GM19467 (cell line): ENCODE results near the gene MOB3A.

Experiments
- ATAC-seq: cut with Tn5 transposase; IDR thresholded peaks from one replicate; pipeline ENCODE4 v1.9.1; 2021; ENCODE audit warnings: mild to moderate bottlenecking, moderate library complexity; ENCODE audit not compliant: unreplicated experiment

Gene MOB3A

DNA sequence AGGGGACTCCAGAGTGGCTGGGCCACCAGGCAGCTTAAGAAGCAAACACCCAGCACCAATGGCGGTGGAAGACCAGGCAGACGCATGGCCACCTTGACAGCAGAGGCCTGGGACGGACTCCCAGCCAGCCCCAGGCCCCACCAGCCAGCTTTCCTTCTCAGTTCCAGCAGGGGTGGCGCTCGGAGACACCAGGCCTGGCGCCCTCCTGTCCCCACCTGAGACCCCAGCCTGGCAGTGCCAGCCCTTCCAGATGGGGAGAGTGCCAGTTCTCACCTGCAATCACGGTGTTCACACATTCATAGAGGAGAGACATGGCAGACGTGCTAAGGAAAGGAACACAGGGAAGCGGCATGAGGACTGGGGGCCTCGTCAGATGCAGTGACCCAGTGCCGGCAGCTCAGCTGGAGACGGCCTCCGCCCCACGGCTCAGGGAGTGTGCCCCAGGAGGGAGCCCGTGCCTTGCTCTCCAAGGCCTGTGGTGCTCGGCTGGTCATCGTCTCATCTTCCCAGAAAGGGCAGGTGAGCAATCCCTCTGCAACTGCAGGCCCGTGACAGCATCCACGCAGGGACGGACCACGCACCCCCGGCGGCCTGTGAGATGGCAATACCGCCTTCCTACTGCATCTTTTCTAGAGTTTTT, 30.9 kb upstream of the MOB3A start:
- no peak for ATAC-seq

DNA sequence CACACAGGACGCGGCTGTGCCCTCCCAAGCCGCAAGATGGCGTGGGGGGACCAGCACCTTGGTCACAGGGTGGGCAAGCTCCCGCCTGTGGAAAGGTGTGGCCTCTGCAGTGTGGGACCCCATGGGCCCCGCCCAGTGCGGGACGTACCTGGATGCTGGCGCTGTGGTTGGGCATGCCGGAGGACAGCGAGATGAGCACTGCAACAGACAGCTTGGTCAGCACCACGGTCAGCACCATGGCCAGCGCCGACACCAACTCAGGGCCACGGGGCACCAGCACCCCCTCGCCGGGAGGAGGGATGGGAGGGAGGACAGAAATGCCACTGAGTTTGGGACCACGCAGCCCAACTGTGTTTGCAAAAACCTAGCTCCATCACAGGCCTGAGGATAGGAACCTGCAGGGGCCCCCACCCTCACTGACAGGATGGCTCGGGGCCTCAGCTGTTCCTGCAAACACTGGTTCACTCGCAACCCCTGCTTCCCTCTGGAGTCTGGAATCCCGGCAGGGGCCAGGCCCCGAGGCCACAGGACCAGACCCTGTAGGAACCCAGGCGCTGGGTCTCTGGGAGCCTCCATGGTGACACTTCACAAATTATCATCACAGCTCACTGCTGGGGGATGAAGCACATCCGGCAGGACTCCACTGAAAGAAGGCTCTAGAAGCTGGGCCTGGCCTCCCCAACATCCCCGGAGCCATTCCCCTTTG, 27.7 kb upstream of the MOB3A start:
- ATAC-seq, result no peak

DNA sequence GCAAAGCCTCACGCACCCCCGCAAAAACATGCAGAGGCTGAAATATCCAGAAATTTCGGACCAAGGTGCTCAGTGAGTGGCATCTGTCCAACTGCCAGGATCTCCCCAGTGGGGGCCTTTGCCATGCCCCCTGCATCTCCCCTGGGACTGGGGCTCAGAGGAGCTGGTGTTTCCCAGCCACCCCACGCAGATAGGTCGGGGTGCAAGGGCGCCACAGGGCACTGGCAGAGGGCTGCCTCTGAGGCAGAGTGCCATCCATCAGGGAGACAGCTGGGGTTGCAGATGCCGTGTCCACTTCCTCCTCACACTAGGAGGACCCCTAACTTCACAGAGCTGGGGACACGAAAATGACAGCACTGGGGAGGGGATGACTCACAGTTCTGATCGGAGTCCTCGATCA, 26.9 kb upstream of the MOB3A start:
- ATAC-seq, result no peak

DNA sequence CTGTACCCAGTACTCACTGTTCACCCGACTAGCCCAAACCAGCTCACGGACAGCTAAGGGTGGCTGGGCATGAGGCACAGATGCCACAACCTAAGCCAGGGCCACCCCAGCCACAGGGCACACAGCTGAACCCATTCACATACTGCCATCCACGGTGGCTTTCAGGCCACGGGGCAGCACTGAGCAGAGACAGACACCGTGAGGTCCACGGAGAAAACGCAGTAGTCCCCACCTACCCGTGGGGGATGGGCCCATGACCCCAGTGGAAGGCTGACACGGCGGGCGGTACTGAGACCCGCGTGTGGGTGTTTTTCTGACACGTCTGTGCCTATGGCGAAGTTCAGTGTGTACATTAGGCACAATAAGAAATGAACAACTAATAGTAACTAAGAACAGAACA, 26.1 kb upstream of the MOB3A start:
- ATAC-seq, result no peak

DNA sequence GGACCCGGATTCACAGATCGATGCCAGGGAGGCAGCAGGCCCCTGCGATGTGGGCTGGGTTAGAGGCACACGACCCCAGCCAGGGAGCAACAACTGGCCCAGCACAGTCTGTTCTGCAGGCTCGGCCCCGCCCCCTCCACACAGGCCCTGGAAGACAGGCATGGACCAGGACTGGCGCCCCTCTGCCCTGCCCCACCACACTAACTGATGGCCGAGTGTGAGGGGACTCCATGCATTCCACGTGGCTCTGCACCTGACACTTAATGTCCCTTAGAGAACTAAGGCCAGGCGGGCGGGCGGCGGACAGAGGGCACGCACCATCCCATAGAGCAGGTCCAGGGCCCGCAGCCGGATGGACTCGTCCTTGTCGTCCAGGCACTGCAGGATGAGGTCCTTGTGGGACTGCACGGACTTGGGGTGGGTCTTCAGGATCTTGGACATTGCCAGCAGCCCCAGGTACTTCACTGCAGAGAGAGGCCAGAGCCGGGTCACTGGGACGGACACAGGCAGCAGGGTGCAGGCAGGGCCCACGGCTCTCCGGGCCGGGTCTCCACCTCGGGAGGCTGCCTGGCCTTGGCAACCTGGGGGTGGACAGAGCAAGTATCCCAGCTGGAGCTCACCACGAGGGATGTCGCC, 25.4 kb upstream of the MOB3A start:
- no peak for ATAC-seq

DNA sequence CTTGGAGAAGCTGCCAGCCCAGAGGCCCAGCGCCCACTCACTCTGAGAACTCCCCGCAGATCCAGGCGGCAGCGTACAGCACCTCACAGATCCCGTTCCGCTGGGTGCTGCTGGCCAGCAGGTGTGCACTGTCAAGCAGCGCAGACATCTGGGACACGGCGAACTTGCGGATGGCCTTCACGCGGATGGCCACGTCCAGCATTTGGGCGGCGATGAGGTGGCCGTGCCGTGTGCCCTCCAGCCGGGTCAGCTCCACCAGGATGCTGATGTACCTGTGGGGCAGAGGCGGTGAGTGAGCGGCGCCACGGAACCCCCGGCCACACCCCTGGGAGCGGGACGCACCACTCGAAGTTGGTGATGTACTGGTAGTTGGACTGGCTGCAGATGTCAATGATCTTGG, 24.7 kb upstream of the MOB3A start:
- ATAC-seq, result no peak

DNA sequence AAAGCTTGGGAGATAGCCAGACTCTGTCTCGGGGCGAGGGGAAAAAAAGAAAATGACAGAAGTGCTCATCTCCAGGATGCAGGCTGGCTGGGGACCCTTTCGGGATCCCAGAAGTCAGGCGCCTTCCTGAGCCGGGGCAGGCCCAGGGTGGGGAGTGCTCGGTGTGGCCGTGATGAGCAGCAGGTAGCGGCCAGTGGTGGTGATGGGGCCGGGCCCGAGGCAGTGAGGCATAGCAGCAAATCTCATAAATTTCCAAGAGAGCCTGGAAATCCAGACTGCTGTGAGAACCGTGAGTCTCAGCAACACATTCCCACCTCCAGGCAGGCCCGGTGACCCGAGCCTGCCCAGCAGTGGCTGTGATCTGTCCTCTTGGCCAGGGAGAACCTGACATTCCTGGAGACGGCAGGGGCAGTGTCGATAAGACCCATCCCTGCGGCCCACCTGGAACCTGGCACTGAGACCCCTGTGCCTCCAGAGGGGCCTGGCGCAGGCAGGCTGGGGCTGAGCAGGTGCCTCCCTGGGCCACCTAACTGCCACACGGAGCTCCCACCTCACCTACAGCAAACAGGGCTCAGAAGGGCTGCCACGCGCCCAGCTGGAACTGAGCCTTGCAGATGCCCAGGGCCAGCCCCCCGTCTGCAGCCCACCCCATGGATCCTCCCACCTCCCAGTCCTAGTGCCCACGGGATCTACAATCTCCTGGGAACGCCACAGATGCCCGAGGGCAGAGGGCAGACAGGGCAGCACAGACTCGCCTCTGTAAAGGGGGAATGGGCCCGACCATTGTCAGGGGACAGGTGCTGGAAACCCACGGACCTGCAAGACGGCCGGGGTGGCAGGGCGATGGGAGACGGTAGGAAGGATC, 24.0 kb upstream of the MOB3A start:
- no peak for ATAC-seq

DNA sequence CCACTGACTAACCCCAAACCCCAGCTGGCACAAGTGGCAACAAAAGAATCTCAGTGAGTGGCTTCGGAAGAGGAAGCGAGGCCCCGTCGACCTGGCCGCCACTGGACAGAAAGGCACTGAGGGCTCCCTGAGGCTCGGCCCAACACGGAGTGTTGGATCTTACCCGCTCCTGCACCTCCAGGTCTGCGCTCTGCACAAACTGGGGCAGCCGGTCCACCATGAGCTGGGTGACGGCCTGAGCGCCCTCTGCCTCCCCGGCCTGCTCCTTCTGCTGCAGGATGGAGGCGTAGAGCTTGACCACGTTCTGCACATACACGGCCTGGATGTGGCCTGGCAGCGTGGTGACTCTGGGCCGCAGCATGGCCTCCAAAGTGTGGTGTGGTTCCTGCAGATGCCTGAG, 22.3 kb upstream of the MOB3A start:
- no peak for ATAC-seq

DNA sequence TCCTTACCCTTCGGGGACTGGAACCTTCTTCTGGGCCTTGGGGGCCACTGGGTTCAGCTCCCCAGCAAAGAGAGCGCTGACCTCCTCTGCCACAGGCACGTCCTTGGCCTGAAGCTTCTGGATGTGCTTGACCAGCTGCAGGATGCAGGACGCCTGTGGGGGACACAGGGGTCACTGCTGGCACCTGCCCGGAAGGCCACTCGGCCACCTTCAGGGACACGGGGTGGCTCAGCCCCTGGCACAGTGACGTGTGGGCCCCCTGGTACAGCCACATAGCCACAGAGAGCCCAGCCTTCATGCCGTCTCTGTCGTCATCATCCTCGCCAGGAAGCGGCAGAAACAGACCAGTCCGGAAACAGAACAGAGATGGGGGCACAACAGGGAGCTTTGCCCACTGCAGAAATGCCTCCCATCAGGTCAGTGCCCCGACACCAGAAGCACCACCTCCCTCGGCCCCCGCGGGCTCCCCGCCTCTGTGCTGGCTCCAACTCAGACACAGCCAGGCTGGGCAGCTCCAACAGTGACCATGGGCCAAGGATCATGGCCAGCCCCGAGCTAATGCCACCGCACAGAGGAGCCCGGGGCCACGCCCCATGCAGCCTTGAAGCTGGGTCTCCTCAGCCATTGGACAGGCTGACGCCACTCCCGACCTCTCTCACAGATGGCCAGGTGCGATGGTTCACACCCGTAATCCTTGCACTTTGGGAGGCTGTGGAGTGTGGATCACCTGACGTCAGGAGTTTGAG, 21.3 kb upstream of the MOB3A start:
- no peak for ATAC-seq

DNA sequence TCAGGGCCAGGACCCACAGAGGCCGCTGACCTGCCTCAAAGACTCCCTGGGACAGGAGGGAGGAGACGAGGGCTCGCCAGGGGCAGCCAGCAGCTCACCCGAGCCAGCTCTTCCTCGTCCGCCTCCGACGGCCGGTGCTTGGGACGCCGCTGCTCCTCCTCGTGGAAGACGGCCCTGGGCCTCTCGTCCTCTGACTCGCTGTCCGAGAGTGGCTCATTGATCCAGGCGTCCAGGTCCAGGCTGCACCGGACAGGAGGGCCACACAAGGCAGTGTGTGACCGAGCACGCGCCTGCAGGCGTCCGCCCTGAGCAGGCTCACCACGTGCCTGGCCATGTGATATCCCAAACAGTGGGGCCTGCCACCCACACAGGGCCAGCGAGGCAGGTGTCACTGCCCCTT, 20.4 kb upstream of the MOB3A start:
- ATAC-seq, result no peak

DNA sequence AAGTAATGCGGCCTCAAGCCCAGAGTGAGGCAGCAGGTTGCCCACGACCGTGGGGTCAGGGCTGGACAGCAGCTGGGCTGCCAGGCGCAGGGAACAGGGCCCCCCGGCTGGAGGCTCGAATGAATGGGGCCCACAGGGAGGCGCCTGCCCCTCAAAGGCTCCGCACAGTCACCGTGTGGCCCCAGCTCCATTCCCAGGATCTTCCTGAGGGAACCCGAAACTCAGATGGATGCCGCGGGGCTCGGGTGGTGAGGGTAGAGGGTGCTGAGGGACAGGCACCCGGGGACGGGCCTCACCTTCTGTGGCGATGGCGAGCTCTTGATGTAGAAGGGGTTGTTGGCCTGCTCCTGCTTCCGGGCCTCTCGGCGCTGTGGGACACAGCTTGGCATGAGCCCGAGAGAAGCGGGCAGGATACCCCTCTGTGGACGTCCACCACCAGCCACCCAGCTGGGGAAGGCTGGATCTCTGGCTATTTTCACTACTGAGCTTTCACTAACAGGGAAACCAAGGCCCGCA, 19.8 kb upstream of the MOB3A start:
- no peak for ATAC-seq

DNA sequence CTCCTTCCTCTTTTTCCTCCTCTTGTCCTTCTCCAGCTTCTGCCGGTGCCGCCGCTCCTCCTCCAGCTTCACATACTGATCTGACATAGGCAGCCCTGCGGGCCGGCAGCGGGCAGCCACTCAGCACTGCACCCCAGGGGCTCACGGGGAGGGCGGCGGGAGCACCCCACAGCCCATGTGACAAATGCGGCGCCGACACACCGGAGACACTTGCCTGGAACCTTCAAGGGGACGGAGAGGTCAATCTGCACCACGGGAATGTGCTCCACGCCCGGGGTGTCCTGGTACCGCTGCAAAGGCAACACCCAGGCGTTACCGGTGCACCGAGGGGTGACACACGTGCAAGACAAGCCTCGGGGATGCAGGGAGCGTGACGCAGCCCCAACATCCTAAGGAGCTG, 19.2 kb upstream of the MOB3A start:
- ATAC-seq, result no peak

DNA sequence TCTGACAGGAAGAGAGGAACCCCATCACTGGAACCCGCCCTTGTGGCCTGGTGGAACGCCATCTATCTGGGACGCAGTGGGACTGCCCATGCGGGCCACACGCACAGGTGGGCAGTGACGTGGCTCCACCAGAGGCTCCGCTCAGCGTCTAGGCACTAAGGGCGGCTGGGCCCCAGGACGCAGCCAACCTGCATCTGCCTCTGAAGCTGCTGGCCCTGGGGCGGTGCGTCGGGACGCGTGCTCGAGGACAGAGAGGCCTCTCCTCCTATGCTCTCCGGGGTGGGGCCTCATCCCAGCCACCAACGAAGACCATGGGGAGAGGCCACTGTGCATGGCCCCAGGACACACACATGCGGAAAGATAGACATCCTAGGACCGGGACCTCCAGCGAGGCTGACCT, 18.7 kb upstream of the MOB3A start:
- ATAC-seq, result no peak

DNA sequence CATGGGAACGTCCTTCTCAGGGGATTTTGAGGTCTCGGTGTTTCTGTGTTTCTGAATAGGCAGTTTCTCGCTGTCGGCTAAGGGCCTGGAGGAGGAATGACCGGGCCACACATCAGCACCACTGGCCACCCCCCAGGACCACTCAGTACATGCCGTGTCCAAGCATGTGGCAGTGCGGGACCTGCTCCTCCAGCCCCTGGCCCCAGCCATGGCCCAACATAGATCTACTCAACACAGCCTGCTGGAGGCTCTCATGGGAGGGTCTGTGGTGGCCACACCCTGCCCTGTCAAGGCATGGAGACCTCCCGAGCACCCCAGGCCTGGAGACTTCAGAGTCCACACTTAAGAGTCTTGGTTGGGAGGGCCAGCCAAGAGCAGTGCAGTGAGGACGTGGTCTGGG, 18.1 kb upstream of the MOB3A start:
- no peak for ATAC-seq

DNA sequence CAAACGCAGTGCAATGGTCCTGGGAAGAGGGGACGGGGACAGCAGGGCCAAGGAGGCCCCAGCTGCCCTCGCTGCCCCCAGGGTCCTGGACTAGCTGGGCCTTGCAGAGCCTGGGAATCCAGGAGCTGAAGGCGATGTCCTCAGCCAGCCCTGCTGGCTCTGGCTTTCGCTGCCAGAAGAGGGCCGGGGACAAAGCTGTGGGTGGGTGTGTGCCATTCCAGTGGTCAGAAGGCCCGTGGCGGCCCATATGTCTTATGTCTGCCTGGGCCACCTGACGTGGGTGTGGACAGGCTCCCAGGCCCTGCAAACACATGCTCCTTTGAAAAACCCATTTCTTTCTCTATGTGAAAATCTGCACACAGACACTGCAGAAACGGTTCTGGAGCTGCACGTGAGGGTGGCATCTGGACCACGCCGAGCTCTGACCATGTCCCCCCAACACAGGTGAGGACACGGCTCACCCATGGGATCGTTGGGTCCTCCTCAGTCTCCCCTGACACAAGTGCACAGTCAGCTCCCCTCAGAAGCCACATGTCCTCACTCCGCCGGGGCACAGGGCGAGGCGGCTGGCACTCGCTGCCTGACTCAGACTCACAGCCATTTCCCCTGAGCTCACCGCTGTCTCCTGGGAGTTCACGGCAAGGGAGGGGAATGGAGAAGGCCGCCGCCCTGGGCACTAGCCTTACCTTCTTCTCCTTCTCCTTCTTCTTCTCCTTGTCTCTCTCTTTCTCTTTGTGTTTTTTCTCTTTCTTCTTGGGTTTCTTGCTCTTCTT, 17.5 kb upstream of the MOB3A start:
- no peak for ATAC-seq

DNA sequence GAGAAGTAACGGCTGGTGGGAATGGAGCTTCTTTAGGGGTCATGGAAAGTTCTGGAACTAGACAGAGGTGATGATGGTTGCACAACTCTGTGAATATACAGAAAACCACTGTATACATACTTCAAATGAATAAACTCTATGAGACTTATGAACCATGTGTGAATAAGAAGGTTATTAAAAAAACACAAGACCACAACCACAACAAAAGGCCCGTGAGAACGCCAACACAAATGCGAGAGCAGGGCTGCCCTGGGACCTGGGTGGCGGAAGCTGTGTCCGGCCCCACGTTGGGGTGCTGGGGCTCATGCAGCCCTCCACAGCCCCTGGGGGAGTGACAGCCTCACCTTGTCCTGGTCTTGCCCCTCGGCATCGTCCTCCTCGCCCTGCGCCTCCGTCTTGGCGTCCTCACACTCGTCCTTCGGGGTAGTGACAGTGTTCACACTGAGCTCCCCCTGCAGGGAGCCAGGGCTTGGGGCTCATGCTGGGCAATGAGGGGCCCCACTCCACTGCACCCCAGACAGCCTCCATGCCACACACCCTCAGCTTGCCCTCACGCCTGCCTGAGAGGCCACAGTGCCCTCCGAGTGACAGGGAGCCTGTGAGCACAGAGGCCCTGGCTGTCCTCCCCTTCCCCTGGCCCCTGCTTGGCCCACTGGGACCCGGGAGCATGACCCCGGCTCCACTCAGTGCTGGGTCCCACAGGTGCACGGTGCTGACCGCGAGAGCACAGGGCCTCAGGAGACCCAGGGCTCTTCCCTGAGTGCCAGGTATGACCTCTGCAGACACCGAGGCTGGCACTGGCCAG, 16.6 kb upstream of the MOB3A start:
- no peak for ATAC-seq

DNA sequence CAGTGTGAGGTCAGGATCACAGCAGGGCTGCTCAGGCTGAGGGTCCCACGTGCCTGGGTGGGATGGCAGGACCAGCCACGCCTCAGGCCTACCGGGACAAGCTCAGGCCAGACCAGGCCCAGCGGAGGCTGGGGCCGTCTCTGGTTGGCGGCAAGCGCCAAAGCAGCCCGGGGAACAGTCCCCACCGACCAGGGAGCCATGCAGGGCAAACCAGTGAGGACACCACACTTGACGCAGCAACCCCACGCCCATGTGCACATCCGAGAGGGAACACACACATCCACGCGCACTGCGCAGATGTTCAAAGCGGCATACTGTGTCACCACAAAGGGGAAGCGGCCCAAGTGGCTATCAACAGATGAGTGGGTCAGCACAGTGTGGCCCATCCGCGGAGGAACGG, 15.8 kb upstream of the MOB3A start:
- no peak for ATAC-seq

DNA sequence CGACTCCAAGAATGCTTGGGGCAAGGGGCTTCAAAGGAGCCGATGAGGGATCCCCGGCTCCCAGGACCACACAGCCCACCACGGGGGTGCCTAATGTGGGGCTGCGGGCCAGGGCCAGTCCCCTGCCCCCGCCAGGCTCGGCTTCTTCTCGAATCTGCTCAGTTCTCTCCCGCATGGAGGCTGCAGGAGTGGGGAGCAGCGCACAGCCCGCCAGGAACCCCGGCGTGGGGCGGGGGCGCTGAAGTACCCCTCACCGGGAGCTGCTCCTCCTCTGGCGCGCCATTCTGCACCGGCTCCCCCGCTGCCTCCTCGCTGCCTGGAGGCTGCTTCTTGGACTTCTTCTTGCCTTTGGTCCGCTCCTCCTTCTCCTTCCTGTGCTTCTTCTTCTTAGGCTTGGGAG, 15.3 kb upstream of the MOB3A start:
- ATAC-seq, result no peak

DNA sequence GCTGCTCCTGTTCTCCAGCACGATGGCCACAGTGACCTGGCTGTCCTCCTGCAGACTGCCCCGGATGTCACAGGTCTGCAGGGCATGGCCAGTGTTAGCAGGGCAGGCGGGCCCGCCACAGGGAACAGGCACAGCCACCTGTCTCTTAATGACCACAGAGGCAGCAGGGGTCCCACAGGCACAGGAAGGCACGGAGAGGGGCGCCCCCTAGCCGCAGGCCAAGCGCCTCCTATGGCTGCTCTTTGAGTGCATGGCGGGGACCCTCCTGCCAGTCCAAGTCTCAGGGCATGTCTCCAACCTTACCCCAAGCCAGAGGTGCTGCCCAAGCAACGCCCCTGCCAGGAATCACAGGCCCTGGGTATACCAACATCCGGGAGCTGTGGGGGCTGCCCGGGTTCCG, 14.7 kb upstream of the MOB3A start:
- ATAC-seq, result no peak
